Measurements from ENCODE around the gene PHYKPL. TPM values are rescaled to one million over a fixed set of nuclear protein-coding genes. Genes with fewer than 3 reads are reported as not detected.

The PHYKPL gene
- total and polyA plus RNA-seq, 2 of the 13 experiments (the other 11 are each of a cell fraction or from before 2014, with no cell fraction given) = 18.0 to 78.6 TPM

DNA sequence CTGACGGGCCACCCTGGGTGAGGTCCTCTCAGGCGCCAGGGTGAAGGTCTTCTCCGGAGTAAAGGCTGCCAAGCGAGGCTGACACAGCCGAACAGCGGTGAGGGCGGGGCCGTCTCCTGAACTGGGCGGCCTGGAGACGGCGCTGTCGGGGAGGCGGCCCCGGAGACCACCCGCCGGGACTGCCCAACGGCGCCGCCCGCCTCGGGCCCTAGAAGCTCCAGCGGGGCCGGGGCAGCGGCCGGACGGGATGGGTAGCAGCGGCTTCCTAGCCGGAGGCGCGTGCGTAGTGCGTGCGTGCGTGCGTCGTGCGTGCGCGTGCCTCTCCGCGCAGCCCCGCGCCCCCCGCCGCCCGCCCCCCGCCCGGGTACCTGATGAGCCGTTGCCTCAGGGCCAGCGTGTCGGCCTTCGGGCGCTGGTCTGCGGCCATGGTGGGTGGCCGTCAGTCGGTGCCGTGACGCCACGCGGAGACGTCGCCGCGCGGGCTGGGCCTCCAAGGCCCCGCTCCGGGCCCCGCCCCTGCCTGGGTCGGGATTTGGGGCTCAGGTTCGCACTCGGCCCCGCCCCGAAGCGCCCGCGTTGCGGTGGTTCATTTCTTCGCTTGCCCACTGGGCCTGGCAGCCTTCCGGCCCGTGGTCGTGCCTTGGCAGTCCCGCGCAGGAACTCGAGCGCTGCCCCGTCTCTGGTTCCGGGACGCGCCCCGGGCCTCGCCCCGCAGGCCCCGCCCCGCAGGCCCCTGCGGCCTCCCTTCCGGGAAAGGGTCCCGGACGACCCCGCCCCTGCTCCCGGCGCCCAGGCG is at the start of gene PHYKPL (continued):
- no peak for TF ChIP-seq CHD2 (IDR thresholded peaks at IDR 0.05; ENCODE audit: low read depth, low read length)
- TF ChIP-seq ZNF382 (CRISPR knock-in tag; IDR thresholded peaks at IDR 0.05; ENCODE audit: borderline replicate concordance) = no peak
- TF ChIP-seq SMARCE1 (IDR thresholded peaks at IDR 0.05; ENCODE audit: borderline replicate concordance) = no peak
- peak; percentile 81 for TF ChIP-seq ZNF563 (CRISPR knock-in tag; IDR thresholded peaks at IDR 0.05)
- no peak for TF ChIP-seq ELF1 (CRISPR knock-in tag; IDR thresholded peaks at IDR 0.05)
- TF ChIP-seq SRSF4 (IDR thresholded peaks at IDR 0.05; ENCODE audit: low read depth, low read length, poor library complexity, severe bottlenecking) = no peak
- TF ChIP-seq, protein P1, sequence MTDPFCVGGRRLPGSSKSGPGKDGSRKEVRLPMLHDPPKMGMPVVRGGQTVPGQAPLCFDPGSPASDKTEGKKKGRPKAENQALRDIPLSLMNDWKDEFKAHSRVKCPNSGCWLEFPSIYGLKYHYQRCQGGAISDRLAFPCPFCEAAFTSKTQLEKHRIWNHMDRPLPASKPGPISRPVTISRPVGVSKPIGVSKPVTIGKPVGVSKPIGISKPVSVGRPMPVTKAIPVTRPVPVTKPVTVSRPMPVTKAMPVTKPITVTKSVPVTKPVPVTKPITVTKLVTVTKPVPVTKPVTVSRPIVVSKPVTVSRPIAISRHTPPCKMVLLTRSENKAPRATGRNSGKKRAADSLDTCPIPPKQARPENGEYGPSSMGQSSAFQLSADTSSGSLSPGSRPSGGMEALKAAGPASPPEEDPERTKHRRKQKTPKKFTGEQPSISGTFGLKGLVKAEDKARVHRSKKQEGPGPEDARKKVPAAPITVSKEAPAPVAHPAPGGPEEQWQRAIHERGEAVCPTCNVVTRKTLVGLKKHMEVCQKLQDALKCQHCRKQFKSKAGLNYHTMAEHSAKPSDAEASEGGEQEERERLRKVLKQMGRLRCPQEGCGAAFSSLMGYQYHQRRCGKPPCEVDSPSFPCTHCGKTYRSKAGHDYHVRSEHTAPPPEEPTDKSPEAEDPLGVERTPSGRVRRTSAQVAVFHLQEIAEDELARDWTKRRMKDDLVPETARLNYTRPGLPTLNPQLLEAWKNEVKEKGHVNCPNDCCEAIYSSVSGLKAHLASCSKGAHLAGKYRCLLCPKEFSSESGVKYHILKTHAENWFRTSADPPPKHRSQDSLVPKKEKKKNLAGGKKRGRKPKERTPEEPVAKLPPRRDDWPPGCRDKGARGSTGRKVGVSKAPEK (CRISPR knock-in tag; IDR thresholded peaks at IDR 0.05; ENCODE audit: borderline replicate concordance) = no peak
- TF ChIP-seq, protein P2, sequence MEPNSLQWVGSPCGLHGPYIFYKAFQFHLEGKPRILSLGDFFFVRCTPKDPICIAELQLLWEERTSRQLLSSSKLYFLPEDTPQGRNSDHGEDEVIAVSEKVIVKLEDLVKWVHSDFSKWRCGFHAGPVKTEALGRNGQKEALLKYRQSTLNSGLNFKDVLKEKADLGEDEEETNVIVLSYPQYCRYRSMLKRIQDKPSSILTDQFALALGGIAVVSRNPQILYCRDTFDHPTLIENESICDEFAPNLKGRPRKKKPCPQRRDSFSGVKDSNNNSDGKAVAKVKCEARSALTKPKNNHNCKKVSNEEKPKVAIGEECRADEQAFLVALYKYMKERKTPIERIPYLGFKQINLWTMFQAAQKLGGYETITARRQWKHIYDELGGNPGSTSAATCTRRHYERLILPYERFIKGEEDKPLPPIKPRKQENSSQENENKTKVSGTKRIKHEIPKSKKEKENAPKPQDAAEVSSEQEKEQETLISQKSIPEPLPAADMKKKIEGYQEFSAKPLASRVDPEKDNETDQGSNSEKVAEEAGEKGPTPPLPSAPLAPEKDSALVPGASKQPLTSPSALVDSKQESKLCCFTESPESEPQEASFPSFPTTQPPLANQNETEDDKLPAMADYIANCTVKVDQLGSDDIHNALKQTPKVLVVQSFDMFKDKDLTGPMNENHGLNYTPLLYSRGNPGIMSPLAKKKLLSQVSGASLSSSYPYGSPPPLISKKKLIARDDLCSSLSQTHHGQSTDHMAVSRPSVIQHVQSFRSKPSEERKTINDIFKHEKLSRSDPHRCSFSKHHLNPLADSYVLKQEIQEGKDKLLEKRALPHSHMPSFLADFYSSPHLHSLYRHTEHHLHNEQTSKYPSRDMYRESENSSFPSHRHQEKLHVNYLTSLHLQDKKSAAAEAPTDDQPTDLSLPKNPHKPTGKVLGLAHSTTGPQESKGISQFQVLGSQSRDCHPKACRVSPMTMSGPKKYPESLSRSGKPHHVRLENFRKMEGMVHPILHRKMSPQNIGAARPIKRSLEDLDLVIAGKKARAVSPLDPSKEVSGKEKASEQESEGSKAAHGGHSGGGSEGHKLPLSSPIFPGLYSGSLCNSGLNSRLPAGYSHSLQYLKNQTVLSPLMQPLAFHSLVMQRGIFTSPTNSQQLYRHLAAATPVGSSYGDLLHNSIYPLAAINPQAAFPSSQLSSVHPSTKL (CRISPR knock-in tag; IDR thresholded peaks at IDR 0.05) = no peak; the same call in 1 of the 2 replicates
- TF ChIP-seq MTF2 (CRISPR knock-in tag; IDR thresholded peaks at IDR 0.05; ENCODE audit: borderline replicate concordance) = 0 out of 2 replicates have a peak, but pooled peaks have one; percentile 54
- TF ChIP-seq SNRNP70 (IDR thresholded peaks at IDR 0.05; ENCODE audit: low read depth, low read length) = no peak
- TF ChIP-seq ZNF343 (CRISPR knock-in tag; IDR thresholded peaks at IDR 0.05) = peak; percentile 65; the same call in 1 of the 2 replicates
- no peak for TF ChIP-seq ZNF547 (CRISPR knock-in tag; IDR thresholded peaks at IDR 0.05)
- no peak for TF ChIP-seq ZNF615 (CRISPR knock-in tag; IDR thresholded peaks at IDR 0.05; ENCODE audit: borderline replicate concordance)
- TF ChIP-seq, protein P3, sequence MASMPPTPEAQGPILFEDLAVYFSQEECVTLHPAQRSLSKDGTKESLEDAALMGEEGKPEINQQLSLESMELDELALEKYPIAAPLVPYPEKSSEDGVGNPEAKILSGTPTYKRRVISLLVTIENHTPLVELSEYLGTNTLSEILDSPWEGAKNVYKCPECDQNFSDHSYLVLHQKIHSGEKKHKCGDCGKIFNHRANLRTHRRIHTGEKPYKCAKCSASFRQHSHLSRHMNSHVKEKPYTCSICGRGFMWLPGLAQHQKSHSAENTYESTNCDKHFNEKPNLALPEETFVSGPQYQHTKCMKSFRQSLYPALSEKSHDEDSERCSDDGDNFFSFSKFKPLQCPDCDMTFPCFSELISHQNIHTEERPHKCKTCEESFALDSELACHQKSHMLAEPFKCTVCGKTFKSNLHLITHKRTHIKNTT (CRISPR knock-in tag; IDR thresholded peaks at IDR 0.05) = no peak
- no peak for TF ChIP-seq ZNF670 (CRISPR knock-in tag; IDR thresholded peaks at IDR 0.05; ENCODE audit: borderline replicate concordance)
- peak; percentile 83; the same call in 1 of the 2 replicates for TF ChIP-seq CAMTA2 (CRISPR knock-in tag; IDR thresholded peaks at IDR 0.05; ENCODE audit: borderline replicate concordance)
- TF ChIP-seq ZNF274 (CRISPR knock-in tag; IDR thresholded peaks at IDR 0.05) = peak; percentile 63; the same call in 1 of the 2 replicates
- TF ChIP-seq RBFOX2 (IDR thresholded peaks at IDR 0.05; ENCODE audit: low read depth, low read length) = peak; percentile 90
- TF ChIP-seq, protein P4, sequence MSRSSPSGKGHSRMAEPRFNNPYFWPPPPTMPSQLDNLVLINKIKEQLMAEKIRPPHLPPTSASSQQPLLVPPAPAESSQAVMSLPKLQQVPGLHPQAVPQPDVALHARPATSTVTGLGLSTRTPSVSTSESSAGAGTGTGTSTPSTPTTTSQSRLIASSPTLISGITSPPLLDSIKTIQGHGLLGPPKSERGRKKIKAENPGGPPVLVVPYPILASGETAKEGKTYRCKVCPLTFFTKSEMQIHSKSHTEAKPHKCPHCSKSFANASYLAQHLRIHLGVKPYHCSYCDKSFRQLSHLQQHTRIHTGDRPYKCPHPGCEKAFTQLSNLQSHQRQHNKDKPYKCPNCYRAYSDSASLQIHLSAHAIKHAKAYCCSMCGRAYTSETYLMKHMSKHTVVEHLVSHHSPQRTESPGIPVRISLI (CRISPR knock-in tag; IDR thresholded peaks at IDR 0.05; ENCODE audit: borderline replicate concordance) = no peak
- no peak for TF ChIP-seq ZNF207 (IDR thresholded peaks at IDR 0.05; ENCODE audit: borderline replicate concordance)
